Activated CD8-positive, alpha-beta memory T cell treated with anti-CD3 and anti-CD28 coated beads, Interleukin-2, amount 50 U/mL, for 24 hours (primary cell): Measurements from ENCODE around the gene MOV10L1.

ENCODE experiments used
- DNase-seq: peaks from one replicate; pipeline ENCODE4 v3.0.0-alpha.2; 2020; ENCODE audit errors: extremely low read depth

Gene MOV10L1

DNA sequence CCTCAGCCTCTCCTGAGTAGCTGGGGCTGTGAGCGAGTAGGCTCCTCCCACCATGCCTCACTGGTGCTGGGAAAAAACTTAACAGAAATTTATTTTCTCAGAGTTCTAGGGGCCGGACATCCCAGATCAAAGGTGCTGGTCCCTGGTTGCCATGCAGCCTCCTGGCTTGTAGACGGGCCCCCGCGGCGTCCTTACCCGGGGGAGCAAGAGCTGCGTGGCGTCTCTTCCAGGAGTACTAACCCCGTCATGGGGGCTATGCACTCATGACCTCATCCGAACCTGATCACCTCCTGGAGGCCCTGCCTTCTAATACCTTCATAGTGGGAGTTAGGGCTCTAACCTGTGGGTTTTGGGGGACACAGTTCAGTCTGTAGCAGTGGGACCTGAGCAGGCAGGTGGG lies 98.5 kb downstream of the MOV10L1 start:
- no peak for DNase-seq

GRCh38 chr22:50189184-50189848 lies 99.5 kb downstream of the MOV10L1 start:
- DNase-seq = no peak

DNA sequence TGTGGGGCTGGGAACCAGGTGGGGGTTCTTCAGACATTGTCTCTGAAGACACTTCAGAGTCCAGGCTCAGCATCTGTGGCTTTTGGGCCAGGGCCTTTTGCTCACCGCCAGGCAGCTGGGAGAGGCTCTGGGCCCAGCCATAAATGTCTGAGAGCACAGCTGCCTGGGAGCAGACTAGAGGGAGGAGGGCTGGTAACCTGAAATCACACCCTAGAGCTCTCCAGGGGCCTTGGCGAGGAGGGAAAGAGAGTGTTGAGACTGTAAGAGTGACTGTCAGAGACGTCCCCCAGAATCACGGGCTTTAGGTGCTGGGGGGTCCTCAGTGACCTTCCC lies 100.0 kb downstream of the MOV10L1 start:
- DNase-seq = no peak

GRCh38 chr22:50190182-50190940 lies 100.6 kb downstream of the MOV10L1 start:
- DNase-seq = peak; percentile 37

DNA sequence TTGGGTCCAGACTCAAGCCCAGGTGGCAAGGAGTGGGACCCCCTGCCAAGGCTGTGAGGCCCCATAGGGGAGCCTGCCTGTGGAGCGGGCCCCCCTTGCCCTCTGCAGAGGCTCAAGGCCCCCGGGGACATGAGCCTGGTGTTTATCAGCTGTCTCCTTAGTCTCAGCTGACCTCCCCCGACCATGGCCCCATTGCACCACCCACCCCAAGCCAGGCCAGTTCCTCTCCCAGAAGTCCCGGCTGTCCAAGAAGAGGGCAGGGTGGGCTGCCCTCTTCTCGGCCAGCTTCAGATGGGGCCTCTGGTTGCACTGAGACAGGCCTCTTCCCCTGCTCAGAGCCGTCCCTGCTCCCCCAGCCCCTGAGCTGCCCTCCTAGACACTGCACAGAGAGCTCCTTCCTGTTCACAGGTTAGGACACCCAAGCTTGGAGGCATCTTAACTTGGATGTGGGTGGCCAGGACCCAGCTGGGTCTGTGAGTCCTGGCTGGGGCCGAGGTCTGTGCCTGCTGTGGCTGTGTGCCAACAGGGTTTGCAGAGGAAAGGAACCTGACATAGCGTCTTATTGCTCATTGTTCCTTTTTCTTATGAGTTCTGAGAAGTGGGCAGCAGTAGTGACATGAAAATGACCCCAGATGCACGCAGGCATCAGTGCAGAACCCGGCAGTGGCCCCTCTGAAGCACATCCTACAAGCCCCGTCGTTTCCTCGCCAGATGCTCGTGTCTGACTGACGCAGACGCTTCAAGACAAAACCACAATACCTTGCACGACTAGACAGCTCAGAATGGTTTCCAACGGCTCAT lies 101.3 kb downstream of the MOV10L1 start:
- DNase-seq = peak; percentile 57

GRCh38 chr22:50192436-50193204 lies 102.8 kb downstream of the MOV10L1 start:
- DNase-seq = no peak

- no peak for DNase-seq
Observed at GRCh38 chr22:50193621-50194020, 103.8 kb downstream of the MOV10L1 start.

DNA sequence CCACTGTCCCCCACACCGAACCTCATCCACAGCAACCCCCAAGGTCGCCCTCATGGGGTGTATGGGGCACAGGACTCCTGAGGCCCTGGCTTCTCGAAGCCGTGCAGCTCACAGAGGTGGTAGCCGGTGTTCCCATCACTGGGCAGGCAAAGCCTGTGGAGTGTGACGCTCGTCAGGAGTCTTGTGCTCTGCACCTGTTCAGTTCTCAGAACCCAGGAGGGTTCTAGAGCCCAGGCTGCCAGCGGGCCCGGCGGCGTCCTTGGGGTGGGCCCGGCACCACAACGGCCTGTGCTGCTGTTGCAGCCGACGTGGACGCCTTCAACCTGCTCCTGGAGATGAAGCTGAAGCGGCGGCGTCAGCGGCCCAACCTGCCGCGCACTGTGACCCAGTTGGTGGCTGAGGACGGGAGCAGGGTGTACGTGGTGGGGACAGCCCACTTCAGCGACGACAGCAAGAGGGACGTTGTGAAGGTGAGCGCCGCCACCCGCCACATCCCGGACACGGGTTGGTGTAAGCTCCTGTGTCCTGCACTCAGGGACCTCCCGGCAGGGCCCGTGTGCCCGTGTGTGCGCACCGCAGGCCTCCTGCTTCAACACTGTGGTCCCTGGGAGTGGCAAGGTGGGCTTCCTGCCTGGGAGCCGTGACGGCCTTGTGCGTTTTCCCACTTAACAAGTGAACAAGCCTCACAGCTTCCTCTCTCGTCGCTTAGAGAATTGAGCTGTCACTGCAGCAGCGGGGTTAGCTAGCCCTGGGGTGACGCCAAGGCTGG lies 104.4 kb downstream of the MOV10L1 start:
- no peak for DNase-seq

DNA sequence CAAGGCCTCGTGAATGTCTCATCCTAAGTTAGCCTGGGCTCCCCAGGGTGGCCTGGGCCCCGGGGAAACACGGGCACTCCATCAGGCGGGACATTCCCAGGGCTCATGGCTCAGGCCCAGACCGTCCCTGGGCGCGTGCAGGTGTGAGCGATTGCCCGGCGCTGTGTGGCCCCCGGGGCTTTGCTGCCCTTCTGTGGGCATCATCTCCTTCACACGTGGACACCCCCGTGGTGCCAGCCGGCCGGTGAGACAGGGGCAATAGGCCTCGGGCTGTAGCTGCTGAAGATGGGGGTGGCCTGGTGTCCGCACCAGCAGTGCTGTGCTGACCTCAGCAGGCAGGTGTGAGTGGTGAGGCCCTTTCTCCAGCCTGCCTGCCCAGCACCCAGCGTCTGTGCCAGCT lies 106.5 kb downstream of the MOV10L1 start:
- DNase-seq = no peak

DNA sequence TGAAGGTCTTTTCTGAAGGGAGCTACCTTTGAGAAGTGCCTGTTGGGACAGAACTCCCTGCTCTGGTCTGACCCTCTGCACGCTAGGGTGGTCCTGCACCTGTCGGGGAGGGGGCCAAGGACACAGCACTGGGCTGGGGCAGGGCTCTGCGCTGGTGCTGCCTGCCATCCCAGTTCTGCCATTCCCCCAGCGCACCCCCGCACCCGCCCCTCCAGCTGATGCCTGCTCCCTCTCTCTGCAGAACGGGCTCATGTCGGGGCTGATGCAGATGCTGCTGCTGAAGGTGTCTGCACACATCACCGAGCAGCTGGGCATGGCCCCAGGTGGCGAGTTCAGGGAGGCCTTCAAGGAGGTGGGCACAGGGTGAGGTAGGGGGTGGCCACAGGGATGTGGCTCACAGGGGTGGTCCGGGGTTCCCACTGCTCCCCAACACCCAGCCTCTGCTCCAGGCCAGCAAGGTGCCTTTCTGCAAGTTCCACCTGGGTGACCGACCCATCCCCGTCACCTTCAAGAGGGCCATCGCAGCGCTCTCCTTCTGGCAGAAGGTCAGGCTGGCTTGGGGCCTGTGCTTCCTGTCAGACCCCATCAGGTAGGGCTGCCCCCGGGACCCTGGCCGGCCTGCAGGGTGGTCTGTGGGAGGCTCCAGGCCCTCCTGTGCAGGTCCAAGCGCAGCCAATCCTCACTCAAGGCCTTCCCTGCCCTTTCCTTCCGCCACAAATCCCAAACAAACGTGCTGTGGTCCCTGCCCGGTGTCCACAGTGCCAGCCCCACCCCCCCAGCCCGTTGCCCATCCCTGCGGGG lies 107.4 kb downstream of the MOV10L1 start:
- DNase-seq = no peak

DNA sequence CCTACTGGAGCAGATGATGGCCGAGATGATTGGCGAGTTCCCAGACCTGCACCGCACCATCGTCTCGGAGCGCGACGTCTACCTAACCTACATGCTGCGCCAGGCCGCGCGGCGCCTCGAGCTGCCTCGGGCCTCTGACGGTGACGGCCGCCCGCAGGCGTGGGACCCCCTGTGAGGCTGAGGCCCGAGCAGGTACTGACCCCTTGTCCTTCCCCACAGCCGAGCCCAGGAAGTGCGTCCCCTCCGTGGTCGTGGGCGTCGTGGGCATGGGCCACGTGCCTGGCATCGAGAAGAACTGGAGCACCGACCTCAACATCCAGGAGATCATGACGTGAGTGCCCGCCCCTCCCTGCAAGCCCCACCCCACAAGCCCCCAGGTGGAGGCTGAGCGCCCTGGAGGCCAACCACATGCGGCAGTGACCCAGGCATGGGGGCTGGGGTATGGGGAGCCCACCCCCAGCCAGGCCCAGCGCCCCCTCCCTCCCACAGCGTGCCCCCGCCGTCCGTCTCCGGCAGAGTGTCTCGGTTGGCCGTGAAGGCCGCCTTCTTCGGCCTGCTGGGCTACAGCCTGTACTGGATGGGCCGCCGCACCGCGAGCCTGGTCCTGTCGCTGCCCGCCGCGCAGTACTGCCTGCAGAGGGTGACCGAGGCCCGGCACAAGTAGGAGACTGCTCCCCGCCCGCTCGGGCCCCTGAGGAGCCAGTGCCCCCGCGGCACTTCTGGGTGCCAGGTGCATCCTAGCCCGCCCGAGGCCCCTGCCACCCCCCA lies 108.2 kb downstream of the MOV10L1 start:
- no peak for DNase-seq

DNA sequence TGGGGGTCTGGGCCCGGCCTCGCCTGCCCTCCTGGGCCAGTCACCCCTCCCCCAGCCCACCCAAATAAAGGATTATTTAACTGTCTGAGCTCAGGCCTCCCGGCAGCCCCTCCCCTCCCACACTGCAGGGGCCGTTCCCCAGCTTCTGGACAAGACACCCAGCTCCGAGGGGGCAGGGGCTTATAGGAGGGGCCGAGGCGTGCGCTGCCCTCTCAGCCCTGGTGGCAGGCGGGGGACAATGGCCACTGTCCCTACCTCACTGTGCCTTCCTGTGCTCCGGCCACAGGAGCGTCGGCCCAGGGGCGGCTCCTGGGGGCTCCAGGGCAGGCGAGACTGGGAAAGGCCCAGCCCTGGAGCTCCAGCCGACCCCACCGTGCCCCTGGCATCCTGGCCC lies 108.8 kb downstream of the MOV10L1 start:
- DNase-seq = no peak

DNA sequence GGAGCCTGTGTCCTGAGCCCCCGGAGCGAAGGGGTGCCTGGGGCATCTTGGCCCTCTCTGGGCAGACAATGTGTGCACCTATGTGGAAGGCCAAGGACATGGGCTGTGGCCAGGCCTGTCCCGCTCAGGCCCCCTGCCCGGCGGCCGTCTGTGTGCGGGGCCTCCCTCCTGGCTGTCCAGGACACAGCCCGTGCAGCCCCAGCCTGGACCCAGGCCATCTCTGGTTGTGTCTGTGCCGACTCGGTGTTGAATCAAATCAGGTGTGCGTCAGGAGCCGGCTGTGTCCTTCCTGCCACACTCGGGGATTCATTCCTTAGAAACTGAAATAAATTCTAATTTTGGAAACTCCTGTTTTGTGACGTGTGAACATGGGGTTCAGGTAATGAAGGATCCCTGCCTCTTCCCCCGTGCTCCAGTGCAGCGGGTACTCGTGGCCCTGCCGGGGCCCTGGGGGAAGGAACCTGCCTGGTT lies 109.5 kb downstream of the MOV10L1 start:
- no peak for DNase-seq

DNA sequence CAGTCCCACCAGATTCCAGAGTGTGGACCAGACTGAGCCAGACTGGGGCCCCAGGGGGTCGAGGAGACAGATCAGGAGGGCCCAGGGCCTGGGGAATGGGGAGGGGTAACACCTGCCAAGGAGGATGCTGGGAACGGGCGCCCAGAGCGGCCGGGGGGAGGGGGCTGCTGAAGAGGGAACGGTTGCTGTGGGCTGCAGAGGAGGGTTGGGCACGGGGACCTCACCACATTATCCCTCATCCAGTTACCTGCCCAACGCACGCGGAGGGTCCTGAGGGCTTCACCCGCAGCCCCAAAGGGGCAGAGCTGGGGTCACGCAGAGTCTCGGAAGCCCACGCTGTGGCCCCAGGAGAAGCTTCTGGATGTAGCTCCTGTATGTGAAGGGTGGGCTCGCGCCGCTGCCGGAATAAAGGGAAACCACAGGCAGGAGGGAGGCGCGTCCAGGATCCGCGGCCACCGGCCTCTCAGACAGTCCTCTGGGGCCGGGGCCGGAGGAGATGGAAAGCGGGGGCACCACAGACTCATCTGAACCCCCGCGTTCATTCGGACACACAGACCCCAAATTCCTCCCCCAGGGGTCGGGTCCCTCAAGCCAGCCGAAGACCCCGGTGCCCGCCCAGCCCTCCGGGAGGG lies 110.1 kb downstream of the MOV10L1 start:
- DNase-seq = no peak

DNA sequence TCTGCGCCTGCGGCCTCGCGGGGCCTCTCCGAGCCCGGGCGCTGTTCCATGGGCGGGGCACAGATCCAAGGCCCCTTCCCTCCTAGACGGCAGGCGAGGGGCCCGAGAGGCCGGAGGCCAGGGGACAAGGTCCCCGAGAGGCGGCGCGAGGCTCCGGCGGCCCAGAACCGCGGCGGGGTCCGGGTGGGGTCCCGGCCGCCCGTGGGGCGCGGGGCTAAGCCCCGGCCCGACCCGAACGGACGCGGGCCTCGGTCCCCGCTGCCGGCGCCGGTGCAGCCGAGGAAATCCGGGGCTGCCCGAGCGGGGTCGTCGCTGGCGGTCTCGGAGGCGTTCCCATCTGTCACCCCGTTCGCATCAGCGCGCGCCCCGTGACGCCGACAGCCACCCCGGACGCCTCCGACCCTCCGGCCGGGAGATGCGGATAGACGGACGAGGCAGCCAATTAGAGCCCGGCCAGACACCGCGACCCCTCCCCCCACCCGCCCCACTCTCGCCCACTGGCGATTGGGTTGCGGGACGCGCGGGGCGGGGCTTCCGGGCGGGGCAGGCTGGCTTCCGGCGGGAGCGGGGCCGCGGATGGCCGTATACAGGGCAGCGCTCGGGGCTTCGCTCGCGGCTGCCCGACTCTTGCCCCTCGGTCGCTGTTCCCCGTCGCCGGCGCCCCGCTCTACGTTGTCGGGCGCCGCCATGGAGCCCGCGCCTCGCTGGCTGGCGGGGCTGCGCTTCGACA lies 110.8 kb downstream of the MOV10L1 start, which contains the start of gene SELENOO:
Gene SELENOO, plus strand, starts transcription at position 551 of the 730 bp plus-strand sequence. Its CDS starts 26 bp downstream, at position 577.
- peak; percentile 69 for DNase-seq

GRCh38 chr22:50201191-50202129 lies 111.7 kb downstream of the MOV10L1 start:
- DNase-seq = no peak

DNA sequence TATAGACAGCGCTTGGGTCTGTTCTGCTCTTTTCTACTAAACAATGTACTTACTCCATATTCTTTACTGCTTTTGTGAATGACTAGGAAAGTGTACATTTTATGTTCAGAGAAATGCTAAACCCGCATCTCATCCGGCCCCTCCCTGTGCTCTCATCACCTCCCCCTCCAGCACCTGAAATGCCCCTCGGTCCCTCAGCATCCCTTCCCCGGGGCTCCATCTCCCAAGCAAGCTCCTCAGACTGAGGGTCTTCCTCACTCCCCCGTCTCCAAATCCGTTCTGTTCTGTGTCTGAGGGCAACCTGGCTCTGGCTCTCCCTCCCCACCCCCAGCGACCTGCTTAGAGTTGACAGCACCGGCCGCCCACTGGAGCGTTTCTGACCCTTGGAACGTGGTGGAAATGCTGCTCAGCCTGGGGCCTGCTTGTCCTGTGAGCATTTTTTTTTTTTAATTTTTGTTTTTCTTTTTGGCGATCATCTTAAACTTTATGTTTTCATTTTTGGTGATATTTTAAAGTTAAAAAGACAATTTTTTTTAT lies 112.4 kb downstream of the MOV10L1 start:
- no peak for DNase-seq
